GM18505 (cell line): ENCODE measurements around the gene FRMD1.

Source experiments
- ATAC-seq: cut with Tn5 transposase; IDR thresholded peaks from one replicate; pipeline ENCODE4 v1.9.1; 2021; ENCODE audit not compliant: unreplicated experiment
- POLR2A ChIP-seq: IDR thresholded peaks from 4 replicates; pipeline ENCODE4 v1.6.1; 2011; ENCODE audit warnings: borderline replicate concordance; ENCODE audit not compliant: insufficient read depth, insufficient read length; ENCODE audit errors: extremely low read depth

Gene FRMD1

GRCh38 chr6:168105813-168106632 lies 27.0 kb upstream of the FRMD1 start:
- no peak for TF ChIP-seq POLR2A

GRCh38 chr6:168104636-168105035 lies 25.6 kb upstream of the FRMD1 start:
- TF ChIP-seq POLR2A: no peak
- ATAC-seq: no peak

More at GRCh38 chr6:168105813-168106632, 27.0 kb upstream of the FRMD1 start:
- no peak for ATAC-seq

DNA sequence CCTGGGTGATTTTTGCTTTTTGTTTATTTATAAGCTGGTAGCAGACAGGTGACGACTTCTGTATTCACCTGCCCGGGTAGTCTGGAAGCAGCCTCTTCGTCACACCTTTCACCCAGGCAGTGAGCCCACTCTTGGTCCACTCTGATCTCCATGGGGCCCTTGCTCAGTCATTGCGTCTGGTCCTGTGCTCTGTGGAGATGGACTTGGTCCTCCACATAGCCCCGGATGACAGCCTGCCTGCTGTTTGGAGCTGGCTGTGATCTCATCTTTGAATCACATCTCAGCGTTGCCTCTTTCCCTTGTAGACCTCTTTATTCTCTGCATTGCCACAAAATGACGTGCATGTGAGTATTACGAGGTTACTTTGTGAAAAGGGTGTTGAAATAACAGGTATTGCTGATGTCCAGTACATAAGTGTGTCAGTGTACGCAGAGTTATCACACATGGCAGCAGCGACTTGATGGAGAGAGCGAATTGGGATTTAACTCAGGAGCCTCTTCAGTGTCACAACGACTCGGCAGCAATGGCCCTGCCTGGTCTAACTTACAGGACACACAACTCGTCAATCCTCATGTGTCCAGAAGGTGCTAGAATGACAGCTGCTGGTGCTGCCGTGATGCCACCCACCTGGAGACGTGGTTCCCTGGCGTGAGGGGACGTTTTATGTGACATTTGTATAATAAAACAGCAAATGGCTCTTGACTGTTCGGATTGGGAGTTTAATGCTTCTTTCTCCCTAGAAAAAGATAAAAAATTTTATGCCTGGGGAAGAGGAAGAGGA lies 24.2 kb upstream of the FRMD1 start:
- TF ChIP-seq POLR2A: no peak
- ATAC-seq: no peak

GRCh38 chr6:168102315-168102985 lies 23.4 kb upstream of the FRMD1 start:
- no peak for TF ChIP-seq POLR2A
- ATAC-seq: no peak

GRCh38 chr6:168101590-168102314 lies 22.7 kb upstream of the FRMD1 start:
- no peak for ATAC-seq
- TF ChIP-seq POLR2A: no peak

GRCh38 chr6:168100803-168101589 lies 22.0 kb upstream of the FRMD1 start:
- no peak for TF ChIP-seq POLR2A
- no peak for ATAC-seq

GRCh38 chr6:168100011-168100802 lies 21.2 kb upstream of the FRMD1 start:
- TF ChIP-seq POLR2A: no peak
- no peak for ATAC-seq

- TF ChIP-seq POLR2A: no peak
- ATAC-seq: no peak
Measured at GRCh38 chr6:168099201-168100010, 20.4 kb upstream of the FRMD1 start.

DNA sequence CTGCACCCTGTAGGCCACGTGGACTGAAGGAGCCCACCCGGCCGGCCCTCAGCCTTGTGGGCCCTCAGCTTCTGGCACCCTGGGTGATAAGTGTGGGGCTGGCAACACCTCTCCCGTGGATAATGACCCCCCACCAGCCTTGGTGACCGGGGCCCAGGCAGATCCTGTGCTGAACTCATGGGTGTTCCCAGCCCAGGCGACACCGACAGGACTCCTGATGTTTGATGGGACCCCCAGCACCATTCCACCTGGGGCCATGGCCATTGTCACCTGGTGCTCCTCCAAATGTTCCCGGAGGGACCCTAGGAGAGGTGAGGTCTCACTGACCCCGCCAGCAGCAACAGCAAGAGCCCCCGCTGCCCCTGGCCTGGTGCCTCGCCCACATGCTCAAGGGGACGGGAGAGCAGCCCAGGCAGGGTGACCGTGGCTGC lies 19.4 kb upstream of the FRMD1 start:
- TF ChIP-seq POLR2A: no peak
- no peak for ATAC-seq

- ATAC-seq: no peak
- no peak for TF ChIP-seq POLR2A
Measured at GRCh38 chr6:168097621-168098430, 18.8 kb upstream of the FRMD1 start.

- no peak for ATAC-seq
- TF ChIP-seq POLR2A: no peak
Measured at GRCh38 chr6:168097221-168097620, 18.2 kb upstream of the FRMD1 start.
